ENCODE results near the gene PANK1. TPM values are rescaled to one million over a fixed set of nuclear protein-coding genes. Genes with fewer than 3 reads are reported as not detected.

PANK1 gene
- 4.0 and 5.7 TPM in 2 replicates for total RNA-seq

GRCh38 chr10:89644967-89645741, at the start of gene PANK1:
Gene PANK1, minus strand, starts transcription at chr10:89645242. Its CDS starts 351 bp downstream, at chr10:89644891.

GRCh38 chr10:89535171-89536012, 109.7 kb downstream of the PANK1 start, which contains the start of gene SLC16A12:
Gene SLC16A12, minus strand, starts transcription at chr10:89535594. Its CDS starts 73,016 bp downstream, at chr10:89462578.

Small RNA genes lying within 50 kb of the gene (small RNA-seq; reads per million reads assigned to genes)
- gene MIR107: 247 reads per million, percentile 99 among the genes with 10 or more reads in this experiment

Other genes starting within 250 kb of the PANK1 start
- gene IFIT5, start 230.7 kb downstream of the PANK1 start, total RNA-seq: 50.6 and 54.8 TPM in 2 replicates
- not detected in 2 replicates for gene SLC16A12, start 109.6 kb downstream of the PANK1 start, total RNA-seq
- gene KIF20B, start 56.3 kb upstream of the PANK1 start, total RNA-seq: 2.8 and 4.4 TPM in 2 replicates

Data from hair follicle dermal papilla cell (primary cell).